Measurements from ENCODE around the gene TRAPPC3.

TRAPPC3 gene

GRCh38 chr1:36095760-36096405 is 53.4 kb downstream of the TRAPPC3 start:
- Histone ChIP-seq H3K27me3 (replicated peaks; ENCODE audit: control insufficient read depth, insufficient read depth, low read length) (no peaks in the 10 kb centered on the region), H3K4me3 (replicated peaks; ENCODE audit: low read depth, low read length) (no peak overlapping the region), H3K36me3 (ENCODE audit: control insufficient read depth, insufficient read depth, low read length) (peaks cover 37% of the 10 kb centered on the region)
- no peak for DNase-seq (ENCODE audit: extremely low read depth, insufficient read length)
- TF ChIP-seq CTCF (IDR thresholded peaks at IDR 0.05; ENCODE audit: insufficient read depth, low read length, poor library complexity, severe bottlenecking) = no peak

GRCh38 chr1:36094621-36095061 is 54.6 kb downstream of the TRAPPC3 start:
- H3K27me3 ChIP-seq (replicated peaks; ENCODE audit: control insufficient read depth, insufficient read depth, low read length) = no peaks in the 10 kb centered on the region
- H3K36me3 ChIP-seq (ENCODE audit: control insufficient read depth, insufficient read depth, low read length) = peaks cover 37% of the 10 kb centered on the region
- TF ChIP-seq CTCF (IDR thresholded peaks at IDR 0.05; ENCODE audit: insufficient read depth, low read length, poor library complexity, severe bottlenecking) = no peak
- no peak overlapping the region for H3K4me3 ChIP-seq (replicated peaks; ENCODE audit: low read depth, low read length)
- no peak for DNase-seq (ENCODE audit: extremely low read depth, insufficient read length)

GRCh38 chr1:36093929-36094328 is 55.4 kb downstream of the TRAPPC3 start:
- no peak overlapping the region for H3K4me3 ChIP-seq (replicated peaks; ENCODE audit: low read depth, low read length)
- no peaks in the 10 kb centered on the region for H3K27me3 ChIP-seq (replicated peaks; ENCODE audit: control insufficient read depth, insufficient read depth, low read length)
- peaks cover 37% of the 10 kb centered on the region for H3K36me3 ChIP-seq (ENCODE audit: control insufficient read depth, insufficient read depth, low read length)
- DNase-seq (ENCODE audit: extremely low read depth, insufficient read length) = no peak
- no peak for TF ChIP-seq CTCF (IDR thresholded peaks at IDR 0.05; ENCODE audit: insufficient read depth, low read length, poor library complexity, severe bottlenecking)

- no peak overlapping the region for H3K4me3 ChIP-seq (replicated peaks; ENCODE audit: low read depth, low read length)
- H3K36me3 ChIP-seq (ENCODE audit: control insufficient read depth, insufficient read depth, low read length) = peaks cover 37% of the 10 kb centered on the region
- no peak for DNase-seq (ENCODE audit: extremely low read depth, insufficient read length)
- H3K27me3 ChIP-seq (replicated peaks; ENCODE audit: control insufficient read depth, insufficient read depth, low read length) = no peaks in the 10 kb centered on the region
- TF ChIP-seq CTCF (IDR thresholded peaks at IDR 0.05; ENCODE audit: insufficient read depth, low read length, poor library complexity, severe bottlenecking) = no peak
These were observed 56.1 kb downstream of the TRAPPC3 start for GRCh38 chr1:36093226-36093625.

GRCh38 chr1:36092798-36093185 is 56.5 kb downstream of the TRAPPC3 start:
- H3K36me3 ChIP-seq (ENCODE audit: control insufficient read depth, insufficient read depth, low read length) = peaks cover 37% of the 10 kb centered on the region
- H3K4me3 ChIP-seq (replicated peaks; ENCODE audit: low read depth, low read length) = no peak overlapping the region
- no peak for DNase-seq (ENCODE audit: extremely low read depth, insufficient read length)
- H3K27me3 ChIP-seq (replicated peaks; ENCODE audit: control insufficient read depth, insufficient read depth, low read length) = no peaks in the 10 kb centered on the region
- no peak for TF ChIP-seq CTCF (IDR thresholded peaks at IDR 0.05; ENCODE audit: insufficient read depth, low read length, poor library complexity, severe bottlenecking)
